GM23338 (cell line): ENCODE measurements around the gene DRC1. TPM values are rescaled to one million over a fixed set of nuclear protein-coding genes. Genes with fewer than 3 reads are reported as not detected.

Source experiments
- ATAC-seq: fragments of 200-7000 bp; cut with Tn5 transposase; 3 replicates; pipeline ENCODE4 v1.9.1; 2020
- DNase-seq: peaks from one replicate; pipeline ENCODE4 v3.0.0-alpha.2; 2015; ENCODE audit warnings: low spot score
- H2AFZ ChIP-seq: fragments of 200-600 bp; sonication (generic); 2 replicates; pipeline ENCODE4 v1.8.0; 2016; ENCODE audit warnings: antibody characterized with exemption, mild to moderate bottlenecking, moderate library complexity
- H3F3A ChIP-seq: fragments of 200-600 bp; sonication (generic); replicated peaks from 2 replicates; pipeline ENCODE4 v1.8.0; 2017; ENCODE audit warnings: antibody characterized with exemption, mixed run types, low read depth
- H3K27ac ChIP-seq: fragments of 200-600 bp; sonication (generic); 2 replicates; pipeline ENCODE4 v1.6.1; 2016; ENCODE audit warnings: low read depth
- H3K27me3 ChIP-seq: fragments of 200-600 bp; sonication (generic); 2 replicates; pipeline ENCODE4 v1.8.0; 2016; ENCODE audit warnings: mild to moderate bottlenecking, mixed run types, moderate library complexity; ENCODE audit not compliant: insufficient read depth
- H3K36me3 ChIP-seq: fragments of 200-600 bp; sonication (generic); 2 replicates; pipeline ENCODE4 v1.8.0; 2016; ENCODE audit warnings: mild to moderate bottlenecking; ENCODE audit not compliant: insufficient read depth
- H3K4me1 ChIP-seq: fragments of 200-600 bp; sonication (generic); 2 replicates; pipeline ENCODE4 v1.8.0; 2016; ENCODE audit warnings: mild to moderate bottlenecking, moderate library complexity; ENCODE audit not compliant: insufficient read depth
- H3K4me2 ChIP-seq: fragments of 200-600 bp; sonication (generic); 2 replicates; pipeline ENCODE4 v1.7.1; 2017; ENCODE audit warnings: mixed run types
- H3K4me3 ChIP-seq: fragments of 200-600 bp; sonication (generic); 2 replicates; pipeline ENCODE4 v1.6.1; 2016; ENCODE audit warnings: mixed run types
- H3K79me2 ChIP-seq: fragments of 200-600 bp; sonication (generic); replicated peaks from 2 replicates; pipeline ENCODE4 v1.8.0; 2017; ENCODE audit warnings: mild to moderate bottlenecking; ENCODE audit not compliant: insufficient read depth
- H3K9me2 ChIP-seq: fragments of 200-600 bp; sonication (generic); 2 replicates; pipeline ENCODE4 v1.8.0; 2017; ENCODE audit not compliant: insufficient read depth
- H4K20me1 ChIP-seq: fragments of 200-600 bp; sonication (generic); replicated peaks from 2 replicates; pipeline ENCODE4 v1.8.0; 2017; ENCODE audit warnings: mild to moderate bottlenecking; ENCODE audit not compliant: insufficient read depth
- H3K27ac Mint-ChIP-seq: 2 replicates; pipeline ENCODE4 v1.8.0; 2020; ENCODE audit warnings: inconsistent platforms, mild to moderate bottlenecking, moderate library complexity, mixed read lengths
- H3K27me3 Mint-ChIP-seq: 3 replicates; pipeline ENCODE4 v1.8.0; 2022; ENCODE audit warnings: low read depth, mild to moderate bottlenecking, moderate library complexity, mixed read lengths, inconsistent platforms; ENCODE audit not compliant: insufficient read depth, poor library complexity
- H3K36me3 Mint-ChIP-seq: 3 replicates; pipeline ENCODE4 v1.8.0; 2021; ENCODE audit warnings: low read depth, mild to moderate bottlenecking, inconsistent platforms, moderate library complexity, mixed read lengths
- H3K4me1 Mint-ChIP-seq: 3 replicates; pipeline ENCODE4 v1.8.0; 2020; ENCODE audit warnings: mild to moderate bottlenecking, inconsistent platforms, mixed read lengths
- H3K4me3 Mint-ChIP-seq: 3 replicates; pipeline ENCODE4 v1.8.0; 2021; ENCODE audit warnings: moderate library complexity, mild to moderate bottlenecking, inconsistent platforms, mixed read lengths
- H3K9me3 Mint-ChIP-seq: 3 replicates; pipeline ENCODE4 v1.8.0; 2020; ENCODE audit warnings: moderate library complexity, mild to moderate bottlenecking, inconsistent platforms, mixed read lengths
- CREB1 ChIP-seq: fragments of 250-450 bp; sonication (Bioruptor Pico); IDR thresholded peaks from 2 replicates; pipeline ENCODE4 v1.5.0; 2020; ENCODE audit warnings: low read depth, mild to moderate bottlenecking, moderate library complexity
- ETS1 ChIP-seq: IDR thresholded peaks from 2 replicates; pipeline ENCODE4 v1.6.1; 2016; ENCODE audit warnings: antibody characterized with exemption
- JUNB ChIP-seq: IDR thresholded peaks from one replicate; pipeline ENCODE4 v1.6.1; 2016; ENCODE audit warnings: antibody characterized with exemption; ENCODE audit not compliant: unreplicated experiment
- POLR2AphosphoS5 ChIP-seq: IDR thresholded peaks from 2 replicates; pipeline ENCODE4 v1.6.1; 2016; ENCODE audit warnings: antibody characterized with exemption, low read depth
- REST ChIP-seq: IDR thresholded peaks from one replicate; pipeline ENCODE4 v1.6.1; 2018; ENCODE audit warnings: antibody characterized with exemption; ENCODE audit not compliant: unreplicated experiment
- STAT1 ChIP-seq: IDR thresholded peaks from one replicate; pipeline ENCODE4 v1.6.1; 2016; ENCODE audit warnings: antibody characterized with exemption; ENCODE audit not compliant: unreplicated experiment
- ZNF114 ChIP-seq: fragments of 250-450 bp; sonication (Bioruptor Pico); IDR thresholded peaks from 2 replicates; pipeline ENCODE4 v1.5.0; 2020; ENCODE audit warnings: mild to moderate bottlenecking, moderate library complexity
- ZNF331 ChIP-seq: fragments of 250-450 bp; sonication (Bioruptor Pico); IDR thresholded peaks from 2 replicates; pipeline ENCODE4 v1.5.0; 2020; ENCODE audit warnings: low read depth, mild to moderate bottlenecking, moderate library complexity
- ZNF462 ChIP-seq: fragments of 250-450 bp; sonication (Bioruptor Pico); IDR thresholded peaks from 2 replicates; pipeline ENCODE4 v1.5.0; 2020; ENCODE audit warnings: mild to moderate bottlenecking, moderate library complexity
- polyA plus RNA-seq: library from polyadenylated mRNA; unstranded; fragments of >200 nt; fragmentation: Nextera tagmentation; extraction: Ambion mirVana; gene quantifications from 2 replicates; pipeline ENCODE4 v1.2.1, GENCODE V29; 2016
- total RNA-seq: library from RNA; depleted of rRNA; stranded (reverse); fragments of >200 nt; shearing (Covaris generic); gene quantifications from 2 replicates; pipeline ENCODE4 v1.2.3, GENCODE V29; 2014

The DRC1 gene
- total and polyA plus RNA-seq, 2 experiments from 2014 or later = 0.45 TPM; not detected in 1

- H3K36me3 Mint-ChIP-seq = no peaks in the 10 kb centered on the region
- H3F3A ChIP-seq = no peaks in the 10 kb centered on the region
- peaks cover 12% of the 10 kb centered on the region for H3K27me3 Mint-ChIP-seq
- H3K36me3 ChIP-seq = no peaks in the 10 kb centered on the region
- H3K9me2 ChIP-seq = no peaks in the 10 kb centered on the region
- no peak overlapping the region for H3K4me2 ChIP-seq
- no peaks in the 10 kb centered on the region for H3K27me3 ChIP-seq
- H3K4me1 Mint-ChIP-seq = no peaks in the 10 kb centered on the region
- no peak overlapping the region for H3K27ac ChIP-seq
- H3K9me3 Mint-ChIP-seq = no peaks in the 10 kb centered on the region
- DNase-seq = no peak
- H3K27ac Mint-ChIP-seq = no peak overlapping the region
- H3K79me2 ChIP-seq = no peaks in the 10 kb centered on the region
- no peak overlapping the region for H3K4me3 ChIP-seq
- no peaks in the 10 kb centered on the region for H4K20me1 ChIP-seq
- H3K4me1 ChIP-seq = no peaks in the 10 kb centered on the region
- TF ChIP-seq JUNB (no peak), REST (no peak), ETS1 (no peak), ZNF114 (no peak), ZNF462 (CRISPR knock-in tag) (no peak), CREB1 (CRISPR knock-in tag) (no peak), POLR2AphosphoS5 (no peak), ZNF331 (no peak), STAT1 (no peak)
- H3K4me3 Mint-ChIP-seq = no peak overlapping the region
- no peak overlapping the region for H2AFZ ChIP-seq
- no peak for ATAC-seq
Observed at GRCh38 chr2:26449278-26450030, 47.7 kb downstream of the DRC1 start.
